ENCODE measurements around the gene SV2A. TPM values are rescaled to one million over a fixed set of nuclear protein-coding genes. Genes with fewer than 3 reads are reported as not detected.

SV2A gene
- total RNA-seq, 2 experiments from 2014 or later, result 1.0 to 1.9 TPM

- TF ChIP-seq CTCF (conservative IDR thresholded peaks at IDR 0.05; ENCODE audit: low read length) (no peak), EZH2phosphoT487 (IDR thresholded peaks at IDR 0.05; ENCODE audit: borderline replicate concordance, low read depth, low read length) (no peak)
- H2AFZ ChIP-seq (ENCODE audit: low read length), result peak overlapping the region; percentile 67; the same call in 1 of the 2 replicates
- H3K4me2 ChIP-seq (ENCODE audit: low read length), result peak overlapping the region; percentile 93
- peaks cover 6% of the 10 kb centered on the region; the same call in 1 of the 2 replicates for H4K20me1 ChIP-seq (ENCODE audit: insufficient read depth, low read length)
- no peak for DNase-seq (ENCODE audit: low spot score)
- ChIA-PET POLR2A (interaction anchor here (0.7 to 1.5 kb wide), 8 partner anchors 9 to 233 kb away, joined by 3 to 5 read pairs (median 3); a partner anchor contains a TSS), CTCF (ENCODE audit: unreplicated experiment) (no interaction called here)
- peaks cover 37% of the 10 kb centered on the region for H3K36me3 ChIP-seq (ENCODE audit: insufficient read depth, low read length)
- intact Hi-C loops (cut with micrococcal nuclease; ENCODE audit: unreplicated experiment), result no loop called here
- no peaks in the 10 kb centered on the region for H3K9me3 ChIP-seq (ENCODE audit: low read length)
- no peaks in the 10 kb centered on the region for H3K9me2 ChIP-seq (ENCODE audit: insufficient read depth, low read length)
- BruUV-seq (replicated peaks), result no TSS peak
- peak overlapping the region; percentile 89 for H3K27ac ChIP-seq (ENCODE audit: low read depth, low read length, poor library complexity, severe bottlenecking)
- peaks cover 37% of the 10 kb centered on the region for H3K4me1 ChIP-seq (ENCODE audit: insufficient read depth, low read length, poor library complexity, severe bottlenecking)
- peak overlapping the region; percentile 81 for H3K4me3 ChIP-seq (ENCODE audit: low read depth, low read length, poor library complexity, severe bottlenecking)
- H3K79me2 ChIP-seq (ENCODE audit: insufficient read depth, low read depth, low read length), result peaks cover 24% of the 10 kb centered on the region
These were observed 10.7 kb upstream of the SV2A start for GRCh38 chr1:149928401-149928724.

- H3K36me3 ChIP-seq (ENCODE audit: insufficient read depth, low read length), result peaks cover 43% of the 10 kb centered on the region
- ChIA-PET CTCF (ENCODE audit: unreplicated experiment) (no interaction called here), POLR2A (interaction anchor here (0.7 to 1.5 kb wide), 8 partner anchors 10 to 234 kb away, joined by 3 to 5 read pairs (median 3); a partner anchor contains a TSS)
- BruUV-seq (replicated peaks), result TSS peak; percentile 99
- H3K79me2 ChIP-seq (ENCODE audit: insufficient read depth, low read depth, low read length), result peaks cover 24% of the 10 kb centered on the region
- no peak for TF ChIP-seq EZH2phosphoT487 (IDR thresholded peaks at IDR 0.05; ENCODE audit: borderline replicate concordance, low read depth, low read length)
- no peak for TF ChIP-seq CTCF (conservative IDR thresholded peaks at IDR 0.05; ENCODE audit: low read length)
- H3K27ac ChIP-seq (ENCODE audit: low read depth, low read length, poor library complexity, severe bottlenecking), result peak within 1 kb of the TSS; percentile 89
- DNase-seq (ENCODE audit: low spot score), result peak; percentile 96
- H3K9me2 ChIP-seq (ENCODE audit: insufficient read depth, low read length), result no peaks in the 10 kb centered on the region
- H3K4me2 ChIP-seq (ENCODE audit: low read length), result peak within 1 kb of the TSS; percentile 93
- H4K20me1 ChIP-seq (ENCODE audit: insufficient read depth, low read length), result peaks cover 6% of the 10 kb centered on the region; the same call in 1 of the 2 replicates
- no peaks in the 10 kb centered on the region for H3K9me3 ChIP-seq (ENCODE audit: low read length)
- peak within 1 kb of the TSS; percentile 81 for H3K4me3 ChIP-seq (ENCODE audit: low read depth, low read length, poor library complexity, severe bottlenecking)
- intact Hi-C loops (cut with micrococcal nuclease; ENCODE audit: unreplicated experiment), result loop anchor here (2.0 kb wide), 1 partner anchor 39 kb away; no protein-coding TSS in a partner anchor
- H2AFZ ChIP-seq (ENCODE audit: low read length), result peak within 1 kb of the TSS; percentile 67; the same call in 1 of the 2 replicates
- peaks cover 37% of the 10 kb centered on the region for H3K4me1 ChIP-seq (ENCODE audit: insufficient read depth, low read length, poor library complexity, severe bottlenecking)
These were observed 10.1 kb upstream of the SV2A start, which contains the start of gene SF3B4 for GRCh38 chr1:149927563-149928400. Gene SF3B4 (minus strand): TSS chr1:149927803. CDS start chr1:149927759, 44 bp downstream.

Data from OCI-LY7 (cell line).